Fibroblast of mammary gland (primary cell): Measurements from ENCODE around the gene LHPP.

Source experiments
- DNase-seq: peaks from one replicate; pipeline ENCODE4 v3.0.0-alpha.2; 2010; ENCODE audit warnings: low read depth
- H3K4me3 ChIP-seq: 2 replicates; pipeline ENCODE4 v1.5.1; 2011; ENCODE audit warnings: low read depth, mild to moderate bottlenecking, low read length, moderate library complexity; ENCODE audit not compliant: control insufficient read depth
- TF ChIP-seq, protein P1 (sequence below): conservative IDR thresholded peaks from 2 replicates; pipeline ENCODE4 v1.5.1; 2011; ENCODE audit warnings: low read depth, low read length, inconsistent platforms; ENCODE audit not compliant: control insufficient read depth, insufficient read depth

Gene LHPP

DNA sequence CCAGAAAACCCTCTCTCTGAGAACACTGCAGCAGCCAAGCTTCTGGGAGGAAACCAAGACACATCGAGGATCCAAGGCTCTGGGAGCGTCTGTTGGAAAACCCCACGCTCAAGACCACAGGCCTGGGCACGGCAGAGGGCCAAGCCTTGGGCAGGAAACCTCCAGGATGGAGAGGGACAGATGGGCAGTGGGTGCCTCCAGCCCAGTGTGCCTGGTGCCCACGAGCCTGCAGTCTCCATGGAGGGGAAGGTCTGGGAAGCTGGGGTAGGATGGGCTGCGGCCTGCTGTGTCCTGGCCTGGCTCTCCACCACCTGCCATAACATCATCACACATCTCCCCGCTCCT lies 186.5 kb downstream of the LHPP start:
- H3K4me3 ChIP-seq, result no peak overlapping the region
- TF ChIP-seq, protein P1, sequence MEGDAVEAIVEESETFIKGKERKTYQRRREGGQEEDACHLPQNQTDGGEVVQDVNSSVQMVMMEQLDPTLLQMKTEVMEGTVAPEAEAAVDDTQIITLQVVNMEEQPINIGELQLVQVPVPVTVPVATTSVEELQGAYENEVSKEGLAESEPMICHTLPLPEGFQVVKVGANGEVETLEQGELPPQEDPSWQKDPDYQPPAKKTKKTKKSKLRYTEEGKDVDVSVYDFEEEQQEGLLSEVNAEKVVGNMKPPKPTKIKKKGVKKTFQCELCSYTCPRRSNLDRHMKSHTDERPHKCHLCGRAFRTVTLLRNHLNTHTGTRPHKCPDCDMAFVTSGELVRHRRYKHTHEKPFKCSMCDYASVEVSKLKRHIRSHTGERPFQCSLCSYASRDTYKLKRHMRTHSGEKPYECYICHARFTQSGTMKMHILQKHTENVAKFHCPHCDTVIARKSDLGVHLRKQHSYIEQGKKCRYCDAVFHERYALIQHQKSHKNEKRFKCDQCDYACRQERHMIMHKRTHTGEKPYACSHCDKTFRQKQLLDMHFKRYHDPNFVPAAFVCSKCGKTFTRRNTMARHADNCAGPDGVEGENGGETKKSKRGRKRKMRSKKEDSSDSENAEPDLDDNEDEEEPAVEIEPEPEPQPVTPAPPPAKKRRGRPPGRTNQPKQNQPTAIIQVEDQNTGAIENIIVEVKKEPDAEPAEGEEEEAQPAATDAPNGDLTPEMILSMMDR, result no peak
- no peak for DNase-seq

DNA sequence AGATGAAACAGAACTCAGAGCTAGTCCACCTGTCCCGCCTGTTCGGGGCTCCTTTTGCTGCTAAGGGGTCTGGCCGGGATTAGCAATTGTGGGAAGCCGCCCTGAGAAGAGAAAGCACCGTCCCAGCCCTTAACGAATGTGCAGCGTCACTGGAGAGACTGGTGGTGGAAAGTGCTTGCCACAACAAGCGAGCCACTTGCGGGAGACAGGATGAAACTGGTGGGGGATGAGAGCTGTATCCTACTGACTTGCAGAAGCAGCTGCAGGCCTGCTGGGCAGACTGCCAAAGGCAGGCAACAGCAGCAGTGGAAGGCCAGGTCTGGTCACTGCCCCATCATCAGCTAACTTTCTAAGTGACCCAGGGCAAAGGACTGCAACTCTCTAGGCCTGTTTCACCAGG lies 187.1 kb downstream of the LHPP start:
- no peak overlapping the region for H3K4me3 ChIP-seq
- DNase-seq, result peak; percentile 78
- TF ChIP-seq, protein P1, result no peak

DNA sequence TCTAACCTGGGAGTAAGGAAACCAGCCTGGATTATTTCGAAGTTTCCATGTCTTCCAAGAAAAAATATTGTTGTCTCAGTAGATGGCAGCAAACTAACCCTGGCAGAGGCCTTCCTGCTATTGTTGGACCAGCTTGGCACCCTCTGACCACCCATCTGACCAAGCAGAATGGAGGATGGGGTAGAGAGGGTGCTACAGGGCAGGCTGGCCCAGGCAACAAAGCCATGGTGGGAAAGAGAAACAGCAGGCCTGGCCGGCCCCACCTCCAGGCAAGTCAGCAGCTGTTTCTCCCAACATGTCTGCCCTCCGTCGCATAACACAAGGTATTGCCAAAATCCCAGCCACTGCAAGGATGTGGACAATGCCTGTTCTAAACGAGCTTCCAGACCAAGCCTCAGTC lies 187.6 kb downstream of the LHPP start:
- DNase-seq, result peak; percentile 39
- TF ChIP-seq, protein P1, result no peak
- H3K4me3 ChIP-seq, result no peak overlapping the region

DNA sequence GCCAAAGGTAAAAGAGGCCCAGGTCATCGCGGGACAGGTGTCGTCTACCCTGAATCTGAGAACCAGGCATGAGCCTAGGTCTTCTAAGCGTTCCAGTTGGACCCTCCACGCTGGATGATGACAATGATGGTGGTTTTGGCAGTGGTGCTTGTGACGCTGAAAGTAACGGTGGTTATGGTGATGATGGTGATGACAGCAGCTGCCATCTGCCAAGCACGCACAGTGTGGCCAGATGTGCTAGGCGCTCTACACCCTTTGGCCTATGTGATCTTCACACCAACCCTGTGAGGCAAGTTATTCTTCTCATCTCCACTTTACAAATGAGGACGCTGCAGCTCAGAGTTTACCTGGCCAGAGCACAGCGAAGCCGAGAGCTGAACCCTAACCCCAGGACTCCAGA lies 188.6 kb downstream of the LHPP start:
- DNase-seq, result no peak
- TF ChIP-seq, protein P1, result no peak
- no peak overlapping the region for H3K4me3 ChIP-seq

DNA sequence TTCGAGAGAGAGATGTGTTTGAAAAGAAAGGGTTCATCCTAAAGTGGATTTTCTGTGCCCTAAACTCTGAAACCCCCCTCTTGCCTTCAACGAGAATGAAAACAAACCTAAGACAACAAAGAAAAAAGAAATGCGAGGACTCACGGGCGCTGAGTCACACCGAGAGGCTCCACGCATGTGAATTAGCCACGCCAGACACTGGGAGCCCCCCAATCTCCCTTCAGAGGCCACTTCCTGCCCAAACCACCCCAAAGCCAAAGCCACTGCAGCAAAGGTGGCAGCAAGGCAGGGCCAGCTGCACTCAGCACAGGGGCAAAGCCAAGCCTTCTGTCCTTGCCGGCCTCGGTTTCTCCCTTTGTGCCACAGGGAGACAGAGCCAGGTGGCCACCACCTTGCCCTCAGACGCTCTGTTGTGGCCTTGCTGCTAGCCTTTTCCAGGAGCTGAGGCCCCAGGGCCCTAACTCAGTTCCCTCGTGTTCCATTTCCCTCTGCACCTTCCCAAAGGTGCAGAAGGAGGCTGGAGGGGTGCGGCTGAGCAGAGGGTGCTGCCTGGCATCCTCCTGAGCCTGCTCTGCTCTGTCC lies 189.3 kb downstream of the LHPP start:
- no peak overlapping the region for H3K4me3 ChIP-seq
- TF ChIP-seq, protein P1, result no peak
- no peak for DNase-seq

DNA sequence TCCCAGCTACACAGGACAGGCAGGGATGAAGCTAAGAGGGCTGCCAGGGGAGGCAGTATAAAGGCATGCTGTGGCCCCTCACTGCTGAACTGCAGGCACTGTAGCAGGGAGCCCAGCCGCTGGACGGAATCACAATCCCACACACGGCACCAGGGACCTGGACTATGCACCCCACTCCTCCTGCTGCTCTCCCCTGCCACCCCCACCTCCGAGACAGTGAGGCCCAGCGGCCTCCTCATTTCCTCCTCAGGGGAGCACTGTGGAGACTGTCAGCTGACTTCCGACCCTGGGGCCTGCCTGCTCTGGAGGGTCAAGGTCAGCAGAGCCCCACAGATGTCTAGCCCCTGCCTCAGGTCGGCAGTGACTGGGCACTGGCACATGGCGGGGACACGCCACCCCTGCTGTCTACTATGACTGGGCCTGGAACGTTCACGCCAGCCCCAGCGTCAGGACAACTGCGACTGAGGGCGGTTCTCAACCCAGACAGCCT lies 189.8 kb downstream of the LHPP start:
- no peak overlapping the region for H3K4me3 ChIP-seq
- DNase-seq, result no peak
- TF ChIP-seq, protein P1, result no peak

DNA sequence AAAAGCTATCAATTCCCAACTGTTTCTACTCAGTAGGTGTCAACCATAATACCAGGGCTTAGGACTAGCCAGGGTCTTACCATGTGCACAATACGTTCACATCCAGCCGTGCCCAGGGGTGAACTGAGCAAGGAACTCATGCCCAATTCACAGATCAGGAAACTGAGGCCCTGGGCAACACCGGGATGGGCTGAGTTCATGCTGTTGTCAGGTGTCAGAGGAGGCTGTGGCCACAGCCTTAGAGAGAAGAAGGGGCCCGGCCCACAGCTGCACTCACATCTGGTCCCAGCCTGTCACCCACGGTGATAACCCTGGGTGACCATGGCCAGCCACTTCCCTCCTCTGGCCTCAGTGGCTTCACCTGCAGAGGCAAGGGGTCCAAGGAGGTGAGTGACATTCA lies 190.6 kb downstream of the LHPP start:
- no peak overlapping the region for H3K4me3 ChIP-seq
- DNase-seq, result no peak
- TF ChIP-seq, protein P1, result no peak
